IPS-18c (cell line): ENCODE measurements around the gene SLC44A3.

Source experiments
- H3K4me3 ChIP-seq: 2 replicates; pipeline ENCODE4 v1.7.0; 2013; ENCODE audit warnings: low read depth, mild to moderate bottlenecking, low read length, moderate library complexity; ENCODE audit not compliant: insufficient read depth
- H3K9me3 ChIP-seq: one replicate; pipeline ENCODE4 v1.6.1; 2013; ENCODE audit warnings: mild to moderate bottlenecking, low read length, moderate library complexity; ENCODE audit not compliant: control insufficient read depth, insufficient read depth

SLC44A3 gene

DNA sequence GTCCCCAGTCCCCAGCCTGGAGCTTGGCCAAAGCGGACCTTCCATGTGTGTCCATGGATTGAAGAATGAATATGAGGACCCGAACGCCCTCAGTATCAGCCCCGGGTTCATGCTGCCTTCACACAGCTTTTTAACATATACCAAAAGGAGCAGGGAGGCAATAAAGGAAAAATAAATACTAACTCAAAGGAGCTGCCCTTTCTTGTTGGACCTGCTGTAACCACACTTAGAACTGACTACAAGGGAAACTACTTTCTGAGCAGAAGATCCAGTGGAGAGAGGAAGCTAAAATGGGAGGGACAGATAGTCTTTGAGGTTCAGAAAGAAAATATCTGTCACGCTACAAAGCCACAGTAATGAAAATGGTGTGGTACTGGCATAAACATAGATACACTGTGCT is 58.2 kb downstream of the SLC44A3 start:
- Histone ChIP-seq H3K9me3 (no peaks in the 10 kb centered on the region), H3K4me3 (no peak overlapping the region)

DNA sequence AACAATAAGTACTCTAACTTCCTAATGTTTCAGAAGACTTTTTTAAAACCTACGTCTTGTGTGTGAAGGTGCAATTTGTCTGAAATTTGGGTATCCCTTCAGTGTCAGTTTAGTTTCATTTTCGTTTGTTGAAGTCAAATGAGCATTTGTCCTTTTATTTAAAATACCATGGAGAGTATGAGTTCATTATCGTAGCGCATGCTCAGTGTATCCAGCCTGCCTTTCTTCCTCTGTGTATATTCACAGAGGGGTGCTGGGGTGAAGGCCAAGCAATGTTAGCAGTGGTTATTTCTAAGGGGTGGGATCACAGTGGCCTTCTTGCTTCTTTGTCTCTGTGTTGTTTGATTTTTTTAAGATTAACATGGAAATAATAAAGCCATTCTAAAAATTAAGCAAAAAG is 63.5 kb downstream of the SLC44A3 start:
- Histone ChIP-seq H3K4me3 (no peak overlapping the region), H3K9me3 (no peaks in the 10 kb centered on the region)

DNA sequence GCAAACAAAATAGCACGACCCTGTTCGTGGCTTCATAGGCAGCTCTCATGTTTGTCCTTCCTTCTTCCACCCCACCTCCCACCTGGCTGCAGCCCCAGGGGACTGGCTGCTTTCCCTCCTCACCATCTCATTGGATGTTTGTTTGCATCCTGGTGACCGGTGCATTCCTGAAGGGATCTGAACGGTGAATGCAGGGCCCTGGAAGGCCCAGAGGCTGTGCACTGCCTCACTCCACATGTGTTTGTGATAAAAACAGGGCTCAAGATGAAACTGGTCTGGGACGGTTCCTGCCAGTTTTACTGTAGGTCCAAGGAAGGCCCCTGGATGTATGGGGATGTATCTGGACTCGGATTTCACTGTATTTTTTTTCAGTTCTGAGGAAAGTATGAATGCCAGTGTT is 63.9 kb downstream of the SLC44A3 start:
- Histone ChIP-seq H3K4me3 (no peak overlapping the region), H3K9me3 (no peaks in the 10 kb centered on the region)

DNA sequence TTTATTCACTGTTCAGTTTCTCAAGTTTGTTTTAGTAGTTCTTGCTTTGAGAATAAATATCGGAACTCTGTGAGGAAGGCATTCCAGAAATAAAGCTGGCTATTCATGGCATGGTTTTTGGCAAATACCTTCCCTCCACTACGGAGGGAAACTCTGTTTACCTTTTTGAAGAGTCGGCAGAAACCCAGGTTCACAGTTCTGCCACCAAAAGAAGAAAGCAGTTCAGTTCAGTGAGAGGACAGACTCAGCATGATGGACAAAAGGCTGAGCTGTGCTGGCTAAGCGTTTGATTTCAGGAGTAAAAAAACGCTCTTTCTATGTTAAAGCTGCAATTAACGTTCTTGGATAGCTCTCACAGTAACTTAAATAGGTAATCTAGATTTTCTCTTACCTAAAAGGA is 64.3 kb downstream of the SLC44A3 start:
- no peaks in the 10 kb centered on the region for H3K9me3 ChIP-seq

DNA sequence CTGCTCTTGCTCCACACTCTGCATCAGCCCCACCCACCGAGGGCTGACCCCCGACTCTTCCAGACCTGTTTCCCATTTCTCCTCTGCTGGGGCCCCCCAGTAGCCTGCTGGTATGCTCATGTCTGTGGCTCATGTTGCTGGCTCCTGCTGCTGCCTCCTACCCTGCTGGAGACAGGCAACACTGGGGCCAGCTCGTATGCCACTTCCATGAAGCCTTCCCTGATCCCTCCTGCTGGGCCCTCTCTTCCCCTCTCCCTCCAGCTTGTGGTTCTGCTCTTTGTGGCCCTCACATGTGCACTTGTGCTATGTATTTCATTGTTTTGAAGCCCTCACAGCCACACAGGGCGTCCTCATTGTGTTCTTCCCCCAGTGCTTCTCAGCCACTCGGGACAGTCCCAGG is 66.2 kb downstream of the SLC44A3 start:
- Histone ChIP-seq H3K4me3 (no peak overlapping the region), H3K9me3 (no peaks in the 10 kb centered on the region)

More for the DNA sequence above, 64.3 kb downstream of the SLC44A3 start:
- H3K4me3 ChIP-seq: no peak overlapping the region

DNA sequence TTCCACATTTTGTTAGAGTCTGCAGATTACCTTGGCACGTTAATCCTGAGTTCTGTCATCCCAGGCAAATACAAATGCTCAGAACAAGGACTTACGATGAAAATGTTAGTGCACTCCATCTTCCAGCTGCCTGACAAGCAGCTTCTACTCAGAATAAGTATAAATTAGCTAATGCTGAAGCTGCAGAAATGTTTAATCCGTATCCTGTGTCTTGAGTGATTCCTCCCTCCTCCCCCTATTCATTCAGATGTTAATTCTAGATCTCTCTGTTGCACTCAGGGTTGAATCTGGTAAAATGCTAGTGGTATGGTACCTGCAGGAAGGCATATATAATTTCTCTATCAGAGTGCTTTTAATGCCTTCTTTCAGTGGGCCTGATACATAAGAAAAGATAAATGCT is 66.9 kb downstream of the SLC44A3 start:
- H3K4me3 ChIP-seq: no peak overlapping the region
- H3K9me3 ChIP-seq: no peaks in the 10 kb centered on the region

DNA sequence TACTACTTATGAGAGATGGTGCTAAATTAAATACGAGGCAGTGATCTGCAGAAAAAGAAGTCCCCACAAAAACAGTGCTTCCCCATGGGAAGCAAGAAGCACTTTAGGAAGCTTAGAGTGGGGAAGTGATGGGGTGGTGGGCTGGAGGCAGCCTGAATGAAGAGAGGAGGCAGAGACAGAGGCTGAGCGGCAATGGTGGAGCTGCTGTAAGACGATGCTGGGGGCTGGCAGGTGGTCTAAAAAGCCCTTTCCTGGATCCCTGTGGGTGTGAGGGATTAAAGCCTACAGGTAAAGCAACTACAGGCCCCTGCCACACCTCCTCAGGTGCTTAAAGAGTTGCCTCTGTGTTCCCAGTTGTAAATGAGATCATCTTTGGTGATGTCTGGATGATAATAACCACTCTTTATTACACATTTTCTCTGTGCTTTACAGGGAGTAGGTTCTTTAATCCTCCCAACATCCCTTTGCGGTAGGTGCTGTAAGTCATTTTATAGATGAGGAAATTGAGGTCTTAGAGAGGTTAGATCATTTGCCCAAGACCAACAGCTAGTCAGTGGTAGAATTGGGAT is 67.5 kb downstream of the SLC44A3 start:
- Histone ChIP-seq H3K9me3 (no peaks in the 10 kb centered on the region), H3K4me3 (no peak overlapping the region)

DNA sequence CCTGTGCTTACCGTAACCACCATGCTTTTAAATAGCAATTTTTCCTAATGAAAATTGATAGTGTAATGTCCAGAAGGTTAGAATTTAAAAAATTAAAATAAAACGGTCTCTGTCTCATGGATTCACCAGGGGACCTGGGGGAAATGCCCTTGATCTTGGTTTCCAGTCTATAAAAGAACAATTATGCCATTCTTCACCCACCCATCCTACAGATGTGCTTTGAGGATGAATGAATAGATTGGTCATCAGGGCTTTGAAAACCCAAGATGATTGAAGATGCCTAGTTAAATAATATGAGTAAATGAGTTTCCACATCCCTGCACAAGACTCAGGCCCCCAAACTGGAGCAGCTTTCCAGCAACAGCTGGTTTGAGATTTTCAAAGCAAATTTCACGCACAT is 68.0 kb downstream of the SLC44A3 start:
- no peak overlapping the region for H3K4me3 ChIP-seq
- H3K9me3 ChIP-seq: no peaks in the 10 kb centered on the region

DNA sequence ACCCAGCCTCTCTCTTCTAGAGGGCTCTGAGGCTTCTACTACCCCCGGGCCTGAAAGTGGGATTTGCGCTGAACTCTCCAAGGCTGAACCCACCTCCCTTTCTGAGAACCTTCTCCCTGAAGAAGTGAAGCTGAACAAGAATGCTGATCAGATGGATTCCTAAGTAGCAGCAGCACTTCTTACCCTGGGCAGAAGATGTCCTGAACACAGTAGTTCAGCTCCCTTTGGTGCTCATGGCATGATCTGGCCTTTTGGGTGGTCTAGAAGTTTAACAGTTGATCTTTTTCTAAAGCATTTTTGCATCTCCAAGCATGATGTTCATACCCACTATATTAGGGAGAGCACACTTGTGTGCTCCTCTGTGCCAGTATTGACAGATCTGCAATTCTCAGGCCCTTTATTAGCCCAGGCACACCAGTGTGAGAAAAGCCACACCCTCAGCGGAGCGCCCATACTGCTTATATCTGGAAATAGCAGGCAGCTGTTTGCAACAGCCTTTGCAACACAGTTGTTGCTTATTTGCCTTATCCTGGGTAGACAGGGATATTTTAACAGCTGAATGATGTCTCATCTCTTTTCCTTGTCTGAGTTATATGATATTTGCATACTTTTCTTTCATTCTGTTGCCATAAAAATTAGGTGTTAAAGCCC is 72.6 kb downstream of the SLC44A3 start:
- Histone ChIP-seq H3K9me3 (no peaks in the 10 kb centered on the region), H3K4me3 (no peak overlapping the region)

DNA sequence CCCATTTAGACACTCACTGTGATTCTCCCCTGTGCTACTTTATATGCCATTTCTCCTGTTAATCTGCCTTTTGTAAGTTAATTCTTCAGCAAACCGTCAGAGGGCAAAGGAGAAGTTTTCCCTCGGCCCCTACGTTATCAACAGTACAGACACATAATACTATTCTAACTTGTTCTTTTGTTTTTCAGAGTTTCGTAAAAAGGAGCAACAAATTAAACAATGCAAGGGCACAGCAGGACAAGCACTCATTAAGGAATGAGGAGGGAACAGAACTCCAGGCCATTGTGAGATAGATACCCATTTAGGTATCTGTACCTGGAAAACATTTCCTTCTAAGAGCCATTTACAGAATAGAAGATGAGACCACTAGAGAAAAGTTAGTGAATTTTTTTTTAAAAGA is 74.5 kb downstream of the SLC44A3 start:
- Histone ChIP-seq H3K9me3 (no peaks in the 10 kb centered on the region), H3K4me3 (no peak overlapping the region)

DNA sequence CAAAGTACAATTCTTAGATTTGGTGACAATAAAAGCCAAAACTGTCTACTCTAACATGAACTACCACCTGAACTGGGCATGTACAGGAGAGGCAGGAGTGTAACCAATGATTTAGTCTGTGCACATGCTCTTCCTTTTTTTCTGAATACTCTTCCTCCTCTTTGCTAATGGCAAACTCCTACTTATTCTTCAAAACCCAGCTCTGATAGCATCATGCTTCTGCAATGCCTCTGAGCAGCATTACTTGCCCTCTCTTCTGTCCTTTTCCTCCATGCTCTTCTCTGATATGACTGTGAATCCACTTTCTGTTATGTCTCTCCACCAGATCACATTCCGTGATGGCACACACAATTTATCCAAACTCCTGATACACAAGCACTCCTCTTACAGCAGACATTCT is 75.4 kb downstream of the SLC44A3 start:
- no peak overlapping the region for H3K4me3 ChIP-seq

DNA sequence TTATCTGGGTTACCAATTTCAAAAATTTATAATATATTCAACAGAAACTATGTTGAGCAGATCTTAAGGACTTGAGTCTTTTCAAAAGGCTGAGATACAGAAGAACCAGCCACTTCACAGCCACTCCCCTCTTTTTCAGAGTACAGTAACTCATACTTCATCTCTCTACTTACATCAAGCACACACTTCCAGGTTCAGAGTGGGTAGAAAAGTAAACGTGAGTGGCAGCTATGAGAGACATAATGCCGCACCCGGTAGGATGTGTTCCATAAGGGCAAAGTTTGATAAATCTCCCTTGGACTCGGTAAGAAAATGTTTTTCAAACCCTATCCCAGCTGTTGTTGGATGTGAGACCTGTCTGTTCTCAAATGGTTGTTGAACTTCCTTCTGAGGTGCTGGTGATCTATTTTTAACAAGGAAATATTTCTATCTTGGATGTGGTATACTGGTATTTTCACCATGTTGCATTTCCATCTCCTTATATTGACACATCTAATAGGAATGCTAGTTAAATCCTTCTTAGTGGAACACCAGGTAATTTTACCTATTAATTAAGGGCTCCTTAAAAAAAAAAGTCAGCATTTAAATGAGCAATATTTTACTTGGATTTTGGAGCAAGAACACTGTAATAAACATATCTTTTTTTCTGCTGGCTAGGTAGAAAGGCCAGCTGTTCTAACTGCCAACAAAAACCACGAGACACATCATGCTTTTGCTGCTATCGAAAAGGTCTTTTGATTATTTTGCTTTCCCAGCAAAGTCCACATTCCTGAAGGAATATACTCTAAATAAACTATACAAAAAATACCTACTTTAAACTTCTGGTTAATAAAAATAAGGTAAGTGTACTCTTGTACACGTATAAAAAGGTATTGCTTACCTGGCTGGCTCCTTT is 78.6 kb downstream of the SLC44A3 start:
- Histone ChIP-seq H3K4me3 (no peak overlapping the region), H3K9me3 (no peaks in the 10 kb centered on the region)

More for the DNA sequence above, 75.4 kb downstream of the SLC44A3 start:
- H3K9me3 ChIP-seq: no peaks in the 10 kb centered on the region

DNA sequence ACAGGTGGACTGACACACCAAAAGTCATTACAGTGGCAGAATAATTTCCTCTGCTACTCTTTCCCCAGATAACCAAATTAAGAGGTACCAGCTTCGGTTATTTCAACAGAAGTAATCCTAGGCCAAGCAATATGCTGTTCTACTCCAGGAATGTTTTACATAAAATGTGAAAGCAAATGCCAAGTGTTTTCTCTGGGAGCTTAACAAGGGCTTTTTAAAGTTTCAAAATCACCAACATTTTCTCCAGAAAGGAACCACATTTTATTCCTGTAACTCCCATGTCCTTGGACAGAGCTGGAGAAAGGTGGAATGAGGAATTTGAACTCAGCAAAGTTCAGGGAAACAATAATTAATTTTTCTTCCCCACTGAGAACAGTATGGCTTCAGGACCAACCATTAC is 79.6 kb downstream of the SLC44A3 start:
- Histone ChIP-seq H3K4me3 (no peak overlapping the region), H3K9me3 (no peaks in the 10 kb centered on the region)

DNA sequence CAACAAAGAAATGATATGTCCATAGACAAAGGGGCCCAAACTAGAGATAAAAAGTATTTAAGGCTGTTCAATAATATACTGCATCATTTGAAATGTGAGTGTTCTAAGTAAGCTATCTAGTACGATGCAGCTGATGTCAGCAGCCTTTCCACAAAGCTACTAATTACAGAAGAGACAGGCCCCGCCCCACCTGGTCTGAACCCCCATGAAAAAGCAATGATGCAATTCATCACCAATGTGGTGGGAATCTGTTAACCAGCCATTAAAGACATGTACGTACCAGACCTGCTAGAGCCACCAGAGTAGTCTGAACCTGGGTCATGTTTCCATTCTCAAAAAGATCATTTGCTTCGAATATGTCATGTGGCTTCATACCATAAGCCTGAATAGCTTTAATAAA is 81.7 kb downstream of the SLC44A3 start:
- Histone ChIP-seq H3K9me3 (no peaks in the 10 kb centered on the region), H3K4me3 (no peak overlapping the region)

DNA sequence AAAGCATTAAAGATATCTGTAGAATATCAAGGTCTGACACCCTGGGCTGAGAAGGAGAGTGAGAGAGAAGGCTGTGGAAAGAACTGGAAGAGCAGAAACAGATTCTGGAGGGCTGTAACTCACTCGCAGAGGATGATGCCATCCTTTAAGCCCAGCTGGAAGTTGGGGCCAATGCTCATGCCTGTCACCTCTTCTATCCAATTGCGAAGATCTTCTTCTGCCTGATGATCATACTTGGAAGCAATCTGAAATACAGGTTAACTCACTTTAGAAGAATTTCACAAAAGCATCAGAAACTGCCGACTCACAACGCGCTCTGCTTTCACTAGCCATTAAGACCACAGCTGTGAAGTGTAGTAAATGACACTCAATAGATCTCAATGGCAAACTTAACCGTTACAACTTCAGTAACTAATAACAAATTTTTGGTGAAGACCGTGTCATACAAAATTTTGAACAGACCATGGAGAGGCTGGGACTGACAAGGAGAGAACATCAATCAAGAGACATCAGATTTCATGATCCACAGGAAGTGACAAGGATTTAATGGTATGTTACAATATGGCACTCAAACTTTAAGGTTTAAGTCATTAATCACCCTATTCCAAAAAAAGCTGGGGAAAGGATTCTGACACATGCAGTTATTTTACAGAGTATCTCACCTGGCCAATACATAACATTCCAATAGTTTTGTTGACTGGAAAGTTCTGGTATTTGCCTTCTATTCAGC is 83.3 kb downstream of the SLC44A3 start:
- H3K4me3 ChIP-seq: no peak overlapping the region
- H3K9me3 ChIP-seq: no peaks in the 10 kb centered on the region

DNA sequence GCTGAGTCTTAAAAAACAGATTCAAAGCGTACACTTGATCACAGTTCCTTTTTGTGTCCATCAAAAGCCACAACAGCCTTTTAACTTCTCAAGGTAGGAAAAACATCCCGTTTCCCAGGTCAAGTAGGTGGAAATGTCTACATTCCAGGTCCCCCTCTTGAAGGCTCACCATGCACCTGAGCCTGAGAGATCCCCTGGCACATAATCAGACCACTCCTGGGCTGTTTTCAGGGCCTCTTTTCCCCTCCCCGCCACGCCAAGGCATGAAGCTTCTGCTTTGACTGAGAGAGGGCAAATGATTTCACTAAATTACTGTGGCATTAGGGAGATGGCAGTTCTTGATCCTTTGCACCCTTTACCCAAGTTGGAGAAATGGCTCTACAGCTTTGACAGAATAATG is 85.0 kb downstream of the SLC44A3 start:
- Histone ChIP-seq H3K4me3 (no peak overlapping the region), H3K9me3 (no peaks in the 10 kb centered on the region)

DNA sequence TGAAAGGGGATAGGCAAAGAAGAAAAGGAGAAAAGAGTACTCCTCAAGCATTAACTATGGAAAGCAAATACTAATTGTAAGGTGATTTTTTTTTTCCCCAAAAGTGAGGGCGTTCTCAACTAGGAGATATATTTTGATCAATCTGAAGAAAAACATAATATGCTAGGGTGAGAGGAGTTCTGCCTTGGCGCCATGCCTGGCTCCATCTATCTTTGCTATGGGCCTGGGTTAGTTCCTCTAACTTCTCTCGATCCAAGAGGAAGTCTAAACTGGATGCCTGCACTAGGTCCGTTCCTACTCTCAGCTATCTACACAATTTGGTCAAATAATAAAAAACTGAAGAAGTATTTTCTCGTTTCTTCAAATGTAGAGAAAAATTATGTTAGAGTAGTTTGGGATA is 86.2 kb downstream of the SLC44A3 start:
- no peak overlapping the region for H3K4me3 ChIP-seq
- no peaks in the 10 kb centered on the region for H3K9me3 ChIP-seq

DNA sequence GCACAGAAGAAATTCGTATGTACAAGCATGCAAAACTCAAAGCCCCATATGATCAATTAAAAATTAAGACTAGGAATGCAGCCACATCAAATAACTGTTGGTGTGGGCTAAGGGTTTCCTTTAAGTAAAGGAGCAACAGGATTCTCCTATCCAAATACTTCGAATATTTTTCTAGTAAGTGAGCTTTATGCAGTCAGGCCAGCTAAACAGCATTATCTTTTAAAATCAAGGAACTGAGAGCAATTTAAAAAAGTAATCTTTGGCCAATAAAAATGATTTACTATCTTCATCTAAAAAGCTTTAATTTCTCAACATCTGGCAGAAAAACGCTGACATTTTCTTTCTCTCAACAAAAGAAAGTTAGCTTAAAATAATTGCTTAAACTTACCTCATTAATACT is 87.0 kb downstream of the SLC44A3 start:
- no peak overlapping the region for H3K4me3 ChIP-seq

More for the DNA sequence above, 87.0 kb downstream of the SLC44A3 start:
- H3K9me3 ChIP-seq: no peaks in the 10 kb centered on the region
